Vagina (tissue), 2 donors: ENCODE data around the gene GOLGA8S.
"Not testable (repeated sequence)": the region's sequence is repeated elsewhere in the genome, so short reads cannot be mapped to it uniquely, and the experiment has no call there.

Experiments used
- POLR2A ChIP-seq, 2 donors: fragments of 450-650 bp; IDR thresholded peaks; one replicate each; pipeline ENCODE4 v1.6.1; 2017; ENCODE audit warnings: antibody characterized with exemption in 2 of 2, mild to moderate bottlenecking in 2 of 2, moderate library complexity in 2 of 2
- TF ChIP-seq, protein P1 (sequence below), 3 experiments: fragments of 450-650 bp in 2 of 3; fragments of 200-600 bp in 1 of 3; sonication (generic) in 1 of 3; IDR thresholded peaks; one replicate each; pipeline ENCODE4 v1.5.1; 2017 to 2019; ENCODE audit warnings: antibody characterized with exemption in 3 of 3, mild to moderate bottlenecking in 2 of 3, moderate library complexity in 2 of 3

GRCh38 chr15:23372891-23373600, 18.5 kb downstream of the GOLGA8S start:
- TF ChIP-seq, protein P1, sequence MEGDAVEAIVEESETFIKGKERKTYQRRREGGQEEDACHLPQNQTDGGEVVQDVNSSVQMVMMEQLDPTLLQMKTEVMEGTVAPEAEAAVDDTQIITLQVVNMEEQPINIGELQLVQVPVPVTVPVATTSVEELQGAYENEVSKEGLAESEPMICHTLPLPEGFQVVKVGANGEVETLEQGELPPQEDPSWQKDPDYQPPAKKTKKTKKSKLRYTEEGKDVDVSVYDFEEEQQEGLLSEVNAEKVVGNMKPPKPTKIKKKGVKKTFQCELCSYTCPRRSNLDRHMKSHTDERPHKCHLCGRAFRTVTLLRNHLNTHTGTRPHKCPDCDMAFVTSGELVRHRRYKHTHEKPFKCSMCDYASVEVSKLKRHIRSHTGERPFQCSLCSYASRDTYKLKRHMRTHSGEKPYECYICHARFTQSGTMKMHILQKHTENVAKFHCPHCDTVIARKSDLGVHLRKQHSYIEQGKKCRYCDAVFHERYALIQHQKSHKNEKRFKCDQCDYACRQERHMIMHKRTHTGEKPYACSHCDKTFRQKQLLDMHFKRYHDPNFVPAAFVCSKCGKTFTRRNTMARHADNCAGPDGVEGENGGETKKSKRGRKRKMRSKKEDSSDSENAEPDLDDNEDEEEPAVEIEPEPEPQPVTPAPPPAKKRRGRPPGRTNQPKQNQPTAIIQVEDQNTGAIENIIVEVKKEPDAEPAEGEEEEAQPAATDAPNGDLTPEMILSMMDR (IDR thresholded peaks at IDR 0.05) = not testable (repeated sequence)
- TF ChIP-seq POLR2A (IDR thresholded peaks at IDR 0.05) = not testable (repeated sequence)
